Stimulated activated CD8-positive, alpha-beta memory T cell treated with anti-CD3 and anti-CD28 coated beads, Interleukin-2, amount 100 ng/mL, for 48 hours (primary cell): ENCODE measurements around the gene PSMA6.
A peak's percentile ranks its signal among the peaks of the same experiment; 100 is the strongest.
"Not testable (repeated sequence)": the region's sequence is repeated elsewhere in the genome, so short reads cannot be mapped to it uniquely, and the experiment has no call there.

ENCODE experiments used
- DNase-seq, 2 donors: peaks; one replicate each; pipeline ENCODE4 v3.0.0-alpha.2; 2020; ENCODE audit warnings: low read depth in 2 of 2

Gene PSMA6

GRCh38 chr14:35343702-35344101 lies 51.5 kb downstream of the PSMA6 start:
- DNase-seq: no peak

DNA sequence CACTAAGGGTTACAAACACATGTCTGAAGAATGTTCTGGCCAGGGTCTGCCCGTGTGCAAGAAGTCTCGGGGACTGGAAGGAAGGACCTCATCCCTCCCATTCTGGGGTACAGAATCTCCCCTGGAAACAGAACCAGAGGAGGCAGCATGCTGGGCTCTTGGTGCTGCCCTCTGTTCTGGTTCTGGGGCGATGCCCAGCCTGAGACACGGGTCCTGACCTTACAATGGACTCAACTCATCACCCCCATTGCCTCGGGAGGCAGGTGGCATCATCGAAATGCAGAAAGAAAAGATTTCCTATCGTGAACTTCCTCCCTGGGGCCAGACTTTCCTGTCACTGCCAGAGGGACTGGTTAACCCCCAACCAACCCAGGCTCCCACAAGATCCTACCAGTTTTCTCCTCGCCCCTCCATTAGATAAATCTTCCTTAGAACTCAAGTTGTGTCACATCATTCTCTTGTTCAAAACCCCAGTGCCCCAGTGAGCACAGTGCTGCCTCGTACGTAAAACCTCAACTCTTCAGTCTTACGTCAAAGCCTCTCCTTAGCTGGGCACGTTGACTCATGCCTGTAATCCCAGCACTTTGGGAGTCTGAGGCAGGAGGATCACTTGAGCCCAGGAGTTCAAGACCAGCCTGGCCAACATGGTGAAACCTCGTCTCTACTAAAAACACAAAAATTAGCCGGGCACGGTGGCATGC lies 52.1 kb downstream of the PSMA6 start:
- no peak for DNase-seq

GRCh38 chr14:35346738-35347322 lies 54.6 kb downstream of the PSMA6 start:
- DNase-seq: no peak

- no peak for DNase-seq
Observed at GRCh38 chr14:35347323-35348043, 55.3 kb downstream of the PSMA6 start.

DNA sequence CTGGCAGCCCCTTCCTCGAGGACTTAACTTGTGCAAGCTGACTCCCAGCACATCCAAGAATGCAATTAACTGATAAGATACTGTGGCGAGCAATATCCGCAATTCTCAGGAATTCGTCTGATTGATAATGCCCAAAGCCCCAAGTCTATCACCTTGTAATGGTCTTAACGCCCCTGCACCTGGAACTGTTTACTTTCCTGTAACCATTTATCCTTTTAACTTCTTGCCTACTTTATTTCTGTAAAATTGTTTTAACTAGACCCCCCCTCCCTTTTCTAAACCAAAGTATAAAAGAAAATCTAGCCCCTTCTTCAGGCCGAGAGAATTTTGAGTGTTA lies 55.8 kb downstream of the PSMA6 start:
- not testable (repeated sequence) for DNase-seq

DNA sequence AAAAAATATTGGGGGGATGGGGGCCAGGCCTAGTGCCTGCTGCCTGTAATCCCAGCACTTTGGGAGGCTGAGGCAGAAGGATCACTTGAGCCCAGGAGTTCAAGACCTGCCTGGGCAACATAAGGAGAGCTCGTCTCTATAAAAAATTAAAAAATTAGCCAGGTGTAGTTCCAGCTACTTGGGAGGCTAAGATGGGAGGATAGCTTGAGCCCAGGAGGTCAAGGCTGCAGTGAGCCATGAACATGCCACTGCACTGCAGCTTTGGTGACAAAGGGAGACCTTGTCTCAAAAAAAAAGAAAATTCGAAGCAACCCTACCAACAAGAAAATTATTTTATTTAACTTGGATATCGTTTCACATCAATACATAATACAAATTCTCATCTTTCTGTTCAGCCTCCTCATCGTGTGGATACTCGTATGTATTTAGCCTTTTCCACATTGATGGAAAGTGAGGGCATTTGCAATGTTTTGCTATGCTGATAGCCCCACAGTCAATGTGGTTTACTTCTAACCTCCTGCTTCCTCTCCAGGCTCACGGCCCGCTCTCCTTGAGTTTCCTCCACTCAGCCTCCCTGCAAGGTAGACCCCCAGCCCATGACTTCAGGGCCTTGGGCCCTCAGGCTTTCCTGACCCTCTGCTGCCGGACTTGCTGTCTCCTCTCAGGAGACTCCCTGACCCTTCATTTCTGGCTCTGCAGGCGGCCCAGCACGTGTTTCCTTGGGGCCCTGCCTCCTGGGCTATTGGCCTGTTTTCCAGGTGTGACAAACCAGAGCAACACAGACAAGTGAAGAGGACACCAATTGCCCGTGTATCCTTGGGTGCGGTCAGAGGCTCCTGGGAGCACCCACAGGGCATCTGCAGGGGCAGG lies 57.5 kb downstream of the PSMA6 start:
- DNase-seq: no peak

- DNase-seq: no peak
Observed at GRCh38 chr14:35351497-35351896, 59.3 kb downstream of the PSMA6 start.

GRCh38 chr14:35351897-35352273 lies 59.7 kb downstream of the PSMA6 start:
- DNase-seq: no peak

DNA sequence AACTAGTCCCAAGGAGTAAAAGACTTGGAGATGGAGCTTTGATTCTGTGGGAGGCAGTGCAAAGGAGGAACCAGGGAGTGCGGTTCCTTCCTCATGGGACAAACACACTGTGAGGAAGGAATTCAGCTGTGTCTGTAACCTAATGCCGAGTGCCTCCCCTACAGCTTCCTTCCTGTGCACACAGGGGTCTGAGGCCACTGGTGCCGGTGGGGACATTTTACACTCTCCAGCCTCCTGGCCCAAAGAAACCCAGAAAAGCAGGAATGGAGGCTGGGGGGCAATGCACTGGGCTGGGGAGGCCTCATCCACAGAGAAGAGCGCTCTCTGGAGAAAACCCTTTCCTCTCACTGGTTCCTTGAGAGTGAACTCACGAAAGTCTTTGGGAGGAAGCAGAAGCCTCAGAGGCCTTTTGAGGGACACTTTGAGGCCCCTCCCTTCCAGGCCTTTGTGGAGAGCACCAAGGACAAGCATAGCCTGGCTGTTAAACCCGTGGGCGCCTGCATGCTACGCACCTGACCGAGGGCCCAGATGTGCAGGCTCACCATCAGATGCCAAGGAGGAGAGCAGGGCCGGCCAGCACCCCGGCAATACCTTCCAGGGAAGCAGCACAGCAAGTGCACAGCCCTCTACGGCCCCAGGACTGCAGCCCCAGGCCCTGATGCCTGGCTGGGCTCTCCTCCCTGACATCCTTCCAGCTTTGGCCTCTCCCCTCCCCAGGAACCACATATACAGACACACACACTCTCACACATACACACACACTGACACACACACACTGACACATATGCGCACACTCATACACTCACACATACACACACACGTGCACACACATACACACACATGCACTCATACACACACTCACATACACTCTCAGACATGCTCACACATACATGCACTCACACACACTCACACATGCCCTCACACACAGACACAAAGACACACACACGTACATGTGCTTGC lies 60.4 kb downstream of the PSMA6 start:
- no peak for DNase-seq

DNA sequence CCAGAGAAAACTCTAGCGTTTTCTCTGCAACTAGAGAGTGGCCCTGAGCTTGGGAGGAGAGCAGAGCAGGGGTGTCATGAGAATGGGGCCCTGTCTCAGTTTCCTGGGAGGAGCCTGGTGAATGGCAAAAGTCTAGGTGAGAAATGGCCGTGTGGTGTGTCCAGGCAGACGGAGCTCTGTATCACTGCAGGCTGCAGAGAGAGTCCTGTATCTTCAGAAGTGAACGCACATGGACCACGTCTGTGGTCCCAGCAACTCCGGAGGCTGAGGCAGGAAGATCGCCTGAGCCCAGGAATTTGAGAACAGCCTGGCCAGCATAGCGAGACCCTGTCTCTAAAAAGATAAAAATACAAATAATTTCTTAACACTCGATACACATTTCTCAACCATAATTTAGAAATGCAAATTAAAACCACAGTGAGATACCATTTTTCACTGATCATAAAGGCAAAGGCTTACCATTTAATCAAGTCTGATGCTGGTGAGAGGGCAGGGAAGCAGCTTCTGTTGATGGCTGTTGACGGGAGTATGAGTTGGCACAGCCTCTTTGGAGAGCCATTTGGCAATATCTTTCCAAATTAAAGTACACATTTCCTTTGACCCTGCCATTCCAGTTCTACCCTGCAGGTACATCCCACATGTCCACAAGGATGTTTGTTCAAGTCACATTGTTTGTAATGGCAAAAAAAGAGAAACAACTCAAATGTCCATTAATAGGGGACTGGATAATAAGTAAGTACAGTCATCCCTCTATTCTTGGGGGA lies 61.4 kb downstream of the PSMA6 start:
- no peak for DNase-seq

GRCh38 chr14:35355235-35355634 lies 63.1 kb downstream of the PSMA6 start:
- DNase-seq: not testable (repeated sequence)

- DNase-seq: peak in 1 of 2 donors; percentile 33
Observed at GRCh38 chr14:35355981-35356841, 64.0 kb downstream of the PSMA6 start.

DNA sequence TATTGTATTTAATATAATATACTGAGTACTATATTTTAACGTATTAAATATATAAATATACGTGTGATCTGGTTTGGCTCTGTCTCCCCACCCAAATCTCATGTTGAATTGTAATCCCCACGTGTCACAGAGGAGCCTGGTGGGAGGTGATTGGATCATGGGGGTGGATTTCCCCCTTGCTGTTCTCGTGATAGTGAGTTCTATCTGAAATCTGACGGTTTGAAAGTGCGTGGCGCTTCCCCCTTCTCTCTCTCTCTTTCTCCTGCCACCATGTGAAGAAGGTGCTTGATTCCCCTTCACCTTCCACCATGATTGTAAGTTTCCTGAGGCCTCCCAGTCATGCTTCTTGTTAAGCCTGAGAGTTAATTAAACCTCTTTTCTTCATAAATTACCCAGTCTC lies 67.5 kb downstream of the PSMA6 start:
- DNase-seq: not testable (repeated sequence)

- no peak for DNase-seq
Observed at GRCh38 chr14:35361141-35361480, 68.9 kb downstream of the PSMA6 start.

GRCh38 chr14:35362450-35362849 lies 70.3 kb downstream of the PSMA6 start:
- DNase-seq: no peak

DNA sequence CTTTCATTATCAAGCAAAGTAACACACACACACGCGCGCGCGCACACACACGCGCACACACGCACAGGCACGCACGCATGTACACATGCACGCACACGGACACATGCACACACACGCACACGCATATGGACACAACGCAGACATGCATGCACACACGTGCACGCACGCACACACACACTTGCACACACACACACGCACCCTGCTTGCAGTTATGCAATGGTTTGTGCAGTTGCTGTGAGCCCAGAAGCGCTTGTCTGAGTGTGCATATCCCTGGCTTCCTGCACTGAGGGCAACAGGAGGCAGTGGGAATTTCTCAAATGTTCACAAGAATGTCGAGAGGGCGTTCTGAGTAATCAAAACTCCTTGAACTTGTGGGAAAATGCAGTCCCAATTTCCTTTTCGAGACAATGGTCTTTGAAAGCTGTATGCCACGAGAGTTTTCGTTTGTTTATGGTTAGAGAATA lies 70.8 kb downstream of the PSMA6 start:
- DNase-seq: no peak

- DNase-seq: peak; percentile 66 to 73
Observed at GRCh38 chr14:35365130-35366055, 73.2 kb downstream of the PSMA6 start.

GRCh38 chr14:35366056-35366451 lies 73.9 kb downstream of the PSMA6 start:
- peak in 1 of 2 donors; percentile 57 for DNase-seq
